Panc1 (cell line): Measurements from ENCODE around the gene WWOX.

ENCODE experiments used
- POLR2AphosphoS5 ChIP-seq: IDR thresholded peaks from 2 replicates; pipeline ENCODE4 v1.6.1; 2012; ENCODE audit warnings: mild to moderate bottlenecking, low read depth, low read length, moderate library complexity
- REST ChIP-seq, 2 experiments: IDR thresholded peaks; 2 replicates each; pipeline ENCODE4 v1.6.1; 2011 to 2012; ENCODE audit warnings: low read depth in 2 of 2, control low read depth in 1 of 2, low read length in 1 of 2, mild to moderate bottlenecking in 1 of 2, moderate library complexity in 1 of 2; ENCODE audit not compliant: insufficient read depth in 1 of 2
- SIN3A ChIP-seq: IDR thresholded peaks from 2 replicates; pipeline ENCODE4 v1.6.1; 2012; ENCODE audit warnings: low read depth, mild to moderate bottlenecking, low read length, moderate library complexity, borderline replicate concordance; ENCODE audit not compliant: insufficient read depth
- TCF7L2 ChIP-seq: IDR thresholded peaks from 2 replicates; pipeline ENCODE4 v1.6.1; 2011; ENCODE audit warnings: mild to moderate bottlenecking, low read depth, low read length, inconsistent platforms
- TF ChIP-seq, protein P1 (sequence below): fragments of 450-650 bp; IDR thresholded peaks from 2 replicates; pipeline ENCODE4 v1.5.1; 2017; ENCODE audit warnings: mild to moderate bottlenecking

GRCh38 chr16:78720416-78720815 is 621.0 kb downstream of the WWOX start:
- TF ChIP-seq, protein P1, sequence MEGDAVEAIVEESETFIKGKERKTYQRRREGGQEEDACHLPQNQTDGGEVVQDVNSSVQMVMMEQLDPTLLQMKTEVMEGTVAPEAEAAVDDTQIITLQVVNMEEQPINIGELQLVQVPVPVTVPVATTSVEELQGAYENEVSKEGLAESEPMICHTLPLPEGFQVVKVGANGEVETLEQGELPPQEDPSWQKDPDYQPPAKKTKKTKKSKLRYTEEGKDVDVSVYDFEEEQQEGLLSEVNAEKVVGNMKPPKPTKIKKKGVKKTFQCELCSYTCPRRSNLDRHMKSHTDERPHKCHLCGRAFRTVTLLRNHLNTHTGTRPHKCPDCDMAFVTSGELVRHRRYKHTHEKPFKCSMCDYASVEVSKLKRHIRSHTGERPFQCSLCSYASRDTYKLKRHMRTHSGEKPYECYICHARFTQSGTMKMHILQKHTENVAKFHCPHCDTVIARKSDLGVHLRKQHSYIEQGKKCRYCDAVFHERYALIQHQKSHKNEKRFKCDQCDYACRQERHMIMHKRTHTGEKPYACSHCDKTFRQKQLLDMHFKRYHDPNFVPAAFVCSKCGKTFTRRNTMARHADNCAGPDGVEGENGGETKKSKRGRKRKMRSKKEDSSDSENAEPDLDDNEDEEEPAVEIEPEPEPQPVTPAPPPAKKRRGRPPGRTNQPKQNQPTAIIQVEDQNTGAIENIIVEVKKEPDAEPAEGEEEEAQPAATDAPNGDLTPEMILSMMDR = no peak
- TF ChIP-seq SIN3A (no peak), REST (IDR thresholded peaks at IDR 0.05; ENCODE audit: insufficient read depth in 1 of 2, low read depth in 2 of 2, low read length in 1 of 2) (no peak), POLR2AphosphoS5 (no peak), TCF7L2 (no peak)
